Parathyroid adenoma (tissue), 2 donors: ENCODE data around the gene ATP2B1.

Source experiments
- H2AFZ ChIP-seq: fragments of 300-600 bp; sonication (generic); one replicate; pipeline ENCODE4 v1.7.0; 2017; ENCODE audit warnings: antibody characterized with exemption, mild to moderate bottlenecking
- H3K27ac ChIP-seq: fragments of 300-600 bp; sonication (generic); one replicate; pipeline ENCODE4 v1.7.0; 2017
- H3K27me3 ChIP-seq: fragments of 300-600 bp; sonication (generic); one replicate; pipeline ENCODE4 v1.7.0; 2017; ENCODE audit warnings: low read length; ENCODE audit not compliant: control insufficient read depth, insufficient read depth
- H3K36me3 ChIP-seq: fragments of 300-600 bp; sonication (generic); one replicate; pipeline ENCODE4 v1.7.0; 2017; ENCODE audit warnings: low read length; ENCODE audit not compliant: control insufficient read depth, insufficient read depth
- H3K4me1 ChIP-seq: fragments of 300-600 bp; sonication (generic); one replicate; pipeline ENCODE4 v1.7.0; 2017; ENCODE audit warnings: control low read depth
- H3K4me2 ChIP-seq: fragments of 300-600 bp; sonication (generic); one replicate; pipeline ENCODE4 v1.7.0; 2017; ENCODE audit warnings: low read length
- H3K4me3 ChIP-seq: fragments of 300-600 bp; sonication (generic); one replicate; pipeline ENCODE4 v1.7.0; 2017; ENCODE audit warnings: low read depth, low read length
- H3K79me2 ChIP-seq: fragments of 300-600 bp; sonication (generic); one replicate; pipeline ENCODE4 v1.7.0; 2017; ENCODE audit warnings: control low read depth
- H3K9ac ChIP-seq: fragments of 300-600 bp; sonication (generic); one replicate; pipeline ENCODE4 v1.7.0; 2017; ENCODE audit warnings: mild to moderate bottlenecking
- H3K9me3 ChIP-seq: fragments of 300-600 bp; sonication (generic); one replicate; pipeline ENCODE4 v1.7.0; 2017; ENCODE audit warnings: low read length; ENCODE audit not compliant: control insufficient read depth
- CTCF ChIP-seq: fragments of 300-600 bp; sonication (generic); IDR thresholded peaks from one replicate; pipeline ENCODE4 v1.7.0; 2017; ENCODE audit warnings: antibody characterized with exemption, mild to moderate bottlenecking
- donor health status: primary hyperparathyroidism.

Gene ATP2B1

GRCh38 chr12:89742337-89743022 is 33.8 kb upstream of the ATP2B1 start:
- H3K9me3 ChIP-seq: no peaks in the 10 kb centered on the region
- TF ChIP-seq CTCF: no peak
- no peak overlapping the region for H3K9ac ChIP-seq
- no peaks in the 10 kb centered on the region for H3K36me3 ChIP-seq
- H3K4me3 ChIP-seq: no peak overlapping the region
- no peaks in the 10 kb centered on the region for H3K79me2 ChIP-seq
- no peak overlapping the region for H3K27ac ChIP-seq
- no peaks in the 10 kb centered on the region for H3K4me1 ChIP-seq
- no peak overlapping the region for H3K4me2 ChIP-seq
- H2AFZ ChIP-seq: no peak overlapping the region
- no peaks in the 10 kb centered on the region for H3K27me3 ChIP-seq

GRCh38 chr12:89740943-89741342 is 32.3 kb upstream of the ATP2B1 start:
- Histone ChIP-seq H3K4me2 (no peak overlapping the region), H2AFZ (no peak overlapping the region), H3K4me3 (no peak overlapping the region), H3K27ac (no peak overlapping the region), H3K9me3 (no peaks in the 10 kb centered on the region), H3K4me1 (no peaks in the 10 kb centered on the region), H3K36me3 (no peaks in the 10 kb centered on the region), H3K27me3 (no peaks in the 10 kb centered on the region), H3K79me2 (no peaks in the 10 kb centered on the region), H3K9ac (no peak overlapping the region)
- TF ChIP-seq CTCF: no peak

GRCh38 chr12:89736995-89737394 is 28.4 kb upstream of the ATP2B1 start:
- H3K4me2 ChIP-seq: no peak overlapping the region

GRCh38 chr12:89733579-89734201 is 25.1 kb upstream of the ATP2B1 start:
- Histone ChIP-seq H3K4me2 (no peak overlapping the region), H3K27ac (no peak overlapping the region), H3K4me1 (no peaks in the 10 kb centered on the region), H3K9ac (no peak overlapping the region), H2AFZ (no peak overlapping the region), H3K36me3 (no peaks in the 10 kb centered on the region), H3K79me2 (no peaks in the 10 kb centered on the region), H3K9me3 (no peaks in the 10 kb centered on the region), H3K27me3 (no peaks in the 10 kb centered on the region), H3K4me3 (no peak overlapping the region)
- no peak for TF ChIP-seq CTCF

More at GRCh38 chr12:89736995-89737394, 28.4 kb upstream of the ATP2B1 start:
- Histone ChIP-seq H3K4me3 (no peak overlapping the region), H3K36me3 (no peaks in the 10 kb centered on the region), H3K27ac (no peak overlapping the region), H3K27me3 (no peaks in the 10 kb centered on the region), H2AFZ (no peak overlapping the region), H3K4me1 (no peaks in the 10 kb centered on the region), H3K9ac (no peak overlapping the region), H3K9me3 (no peaks in the 10 kb centered on the region), H3K79me2 (no peaks in the 10 kb centered on the region)
- TF ChIP-seq CTCF: no peak

GRCh38 chr12:89732522-89732921 is 23.9 kb upstream of the ATP2B1 start:
- Histone ChIP-seq H3K9ac (no peak overlapping the region), H3K4me1 (no peaks in the 10 kb centered on the region), H3K36me3 (no peaks in the 10 kb centered on the region), H3K4me3 (no peak overlapping the region), H3K9me3 (no peaks in the 10 kb centered on the region), H3K4me2 (no peak overlapping the region), H3K27ac (no peak overlapping the region), H3K79me2 (no peaks in the 10 kb centered on the region), H2AFZ (peak overlapping the region; percentile 3), H3K27me3 (no peaks in the 10 kb centered on the region)
- no peak for TF ChIP-seq CTCF
